GM19035 (cell line): Measurements from ENCODE around the gene WRAP73.

Source experiments
- ATAC-seq: cut with Tn5 transposase; IDR thresholded peaks from one replicate; pipeline ENCODE4 v1.9.1; 2021; ENCODE audit not compliant: unreplicated experiment

Gene WRAP73

GRCh38 chr1:3650248-3651025 is 534 bp upstream of the WRAP73 start:
- no peak for ATAC-seq

GRCh38 chr1:3646596-3646995 is 3.3 kb downstream of the WRAP73 start:
- no peak for ATAC-seq

- ATAC-seq, result no peak
These were observed 4.1 kb downstream of the WRAP73 start for GRCh38 chr1:3645666-3646355.

GRCh38 chr1:3645247-3645646 is 4.7 kb downstream of the WRAP73 start:
- no peak for ATAC-seq

- ATAC-seq, result no peak
These were observed 5.6 kb downstream of the WRAP73 start for GRCh38 chr1:3644273-3644672.

- no peak for ATAC-seq
These were observed 6.8 kb downstream of the WRAP73 start for GRCh38 chr1:3642919-3643675.

GRCh38 chr1:3641816-3642215 is 8.1 kb downstream of the WRAP73 start:
- ATAC-seq, result no peak

- ATAC-seq, result no peak
These were observed 8.7 kb downstream of the WRAP73 start for GRCh38 chr1:3641046-3641760.

DNA sequence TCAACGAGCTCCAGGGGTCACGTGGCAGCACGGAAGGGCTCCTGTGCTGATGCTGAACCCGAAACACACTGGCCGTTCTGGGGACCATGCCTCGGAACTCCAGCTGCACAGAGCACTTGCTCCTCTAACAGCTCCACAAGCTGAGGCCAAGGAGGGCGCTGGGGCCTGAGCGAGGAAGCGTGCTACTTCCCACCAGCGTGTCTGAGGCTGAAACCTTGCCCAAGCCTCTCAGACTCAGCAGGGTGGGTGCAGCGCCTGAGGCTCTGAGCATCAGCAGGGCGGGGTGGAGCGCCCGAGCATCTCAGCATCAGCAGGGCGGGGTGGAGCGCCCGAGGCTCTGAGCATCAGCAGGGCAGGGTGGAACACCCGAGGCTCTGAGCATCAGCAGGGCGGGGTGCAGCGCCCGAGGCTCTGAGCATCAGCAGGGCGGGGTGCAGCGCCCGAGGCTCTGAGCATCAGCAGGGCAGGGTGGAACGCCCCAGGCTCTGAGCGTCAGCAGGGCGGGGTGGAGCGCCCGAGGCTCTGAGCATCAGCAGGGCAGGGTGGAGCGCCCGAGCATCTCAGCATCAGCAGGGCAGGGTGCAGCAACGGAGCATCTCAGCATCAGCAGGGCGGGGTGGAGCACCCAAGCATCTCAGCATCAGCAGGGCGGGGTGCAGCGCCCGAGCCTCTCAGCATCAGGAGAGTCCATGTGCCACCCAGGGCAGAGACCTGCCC is 9.6 kb downstream of the WRAP73 start:
- no peak for ATAC-seq

DNA sequence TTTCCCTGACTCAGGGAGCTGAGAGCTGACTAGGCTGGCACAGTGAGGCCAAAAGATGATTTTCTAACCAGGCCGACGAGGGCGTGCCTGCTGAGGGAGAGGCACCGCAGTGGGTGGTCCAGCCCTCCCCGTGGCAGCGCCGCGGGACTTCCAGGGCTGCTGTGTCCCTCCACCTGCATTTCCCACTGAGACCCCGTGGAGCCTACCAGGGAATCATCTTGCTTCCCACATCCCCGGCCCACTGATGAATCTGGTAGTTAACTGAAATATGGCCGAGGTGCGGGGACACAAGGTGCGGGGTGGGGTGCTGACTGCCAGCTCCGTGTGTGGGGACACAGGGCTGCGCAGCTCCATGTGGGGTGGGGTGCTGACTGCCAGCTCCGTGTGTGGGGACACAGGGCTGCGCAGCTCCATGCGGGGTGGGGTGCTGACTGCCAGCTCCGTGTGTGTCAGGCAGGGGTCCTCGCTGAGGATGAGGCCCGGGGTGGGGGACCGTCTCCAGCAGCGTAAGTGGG is 10.4 kb downstream of the WRAP73 start:
- ATAC-seq, result no peak

DNA sequence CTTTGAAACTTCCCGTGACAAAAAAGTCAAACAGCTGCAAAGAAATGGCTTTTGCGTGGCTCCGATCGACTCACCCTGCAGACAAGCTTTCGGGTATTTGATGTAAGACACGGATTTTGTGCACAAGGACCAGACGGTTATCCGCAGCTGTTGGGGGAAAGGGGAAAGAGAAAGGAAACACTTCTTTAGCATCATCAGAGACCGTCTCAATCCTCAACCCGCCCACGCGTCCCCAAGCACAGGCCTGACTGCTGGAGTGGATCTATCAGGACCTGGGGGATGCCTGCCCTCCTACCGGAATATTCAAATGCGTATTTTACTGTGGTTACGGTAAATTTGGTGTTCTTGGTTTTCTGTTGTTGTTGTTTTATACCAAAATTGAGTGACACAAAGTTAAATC is 11.2 kb downstream of the WRAP73 start:
- ATAC-seq, result no peak

GRCh38 chr1:3638027-3638426 is 11.9 kb downstream of the WRAP73 start:
- no peak for ATAC-seq

DNA sequence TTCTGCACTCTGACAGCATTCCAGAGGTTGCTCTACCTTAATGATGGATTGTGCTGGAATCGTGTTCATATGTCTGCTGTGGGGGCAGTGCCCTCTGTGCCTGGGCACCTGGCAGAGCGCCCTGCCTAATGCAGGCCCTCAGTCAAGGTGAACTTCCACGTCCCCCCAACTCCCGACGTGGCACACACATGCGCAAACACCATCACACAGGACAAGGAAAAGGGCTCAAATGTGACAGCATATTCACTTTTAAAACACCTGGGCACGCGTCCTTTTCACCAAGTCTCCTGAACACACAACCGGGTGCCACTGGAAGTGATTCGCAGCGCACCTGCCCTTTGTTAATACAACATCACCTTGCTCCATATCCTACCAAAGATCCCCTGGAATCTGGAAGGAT is 13.4 kb downstream of the WRAP73 start:
- ATAC-seq, result no peak

DNA sequence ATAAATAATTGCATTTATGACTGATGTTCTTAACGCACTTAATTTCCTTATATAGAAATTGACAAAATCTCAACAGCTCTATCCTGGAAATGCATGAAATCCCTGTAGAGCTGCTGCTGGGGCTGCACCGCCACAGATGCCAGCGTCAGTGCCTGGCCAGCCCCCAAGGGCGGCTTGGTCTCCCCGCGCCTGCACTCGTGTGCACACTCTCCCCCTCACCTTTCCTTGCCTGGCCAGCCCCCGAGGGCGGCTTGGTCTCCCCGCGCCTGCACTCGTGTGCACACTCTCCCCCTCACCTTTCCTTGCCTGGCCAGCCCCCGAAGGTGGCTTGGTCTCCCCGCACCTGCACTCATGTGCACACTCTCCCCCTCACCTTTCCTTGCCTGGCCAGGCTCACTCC is 13.8 kb downstream of the WRAP73 start:
- no peak for ATAC-seq

DNA sequence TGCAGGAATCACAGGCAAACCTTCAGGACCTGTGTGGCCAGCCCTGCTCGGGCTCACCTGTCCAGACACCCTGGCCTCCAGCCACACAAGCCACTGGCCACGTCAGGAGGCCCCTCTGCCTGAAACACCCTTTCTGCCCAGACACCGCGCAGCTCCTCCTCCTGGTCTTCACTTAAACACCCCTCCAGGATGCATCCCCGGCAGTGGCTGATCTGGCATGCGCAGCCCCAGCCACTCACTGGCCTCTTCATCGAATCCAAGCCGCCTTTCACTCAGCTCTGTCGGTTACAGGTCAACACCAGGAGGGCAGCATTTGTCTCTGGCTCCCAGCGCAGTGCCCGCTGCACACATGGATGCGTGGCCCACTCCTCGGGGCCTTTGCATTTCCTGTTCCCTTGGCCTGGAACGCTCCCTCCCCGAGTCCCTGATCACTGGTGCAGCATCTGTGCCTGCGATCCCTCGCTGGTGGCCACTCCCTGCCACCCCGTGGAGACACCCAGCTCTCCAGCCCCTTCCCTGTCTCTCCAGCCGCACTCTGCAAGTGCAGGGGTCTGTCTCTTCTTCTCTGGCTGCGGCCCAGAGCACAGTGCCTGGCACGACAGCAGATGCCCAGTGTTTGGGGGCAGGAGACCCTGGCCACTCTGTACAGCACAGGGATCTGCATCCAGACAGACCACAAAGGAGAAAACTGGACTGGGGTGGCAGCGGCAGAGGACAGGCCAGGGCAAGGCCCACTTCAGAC is 15.7 kb downstream of the WRAP73 start:
- no peak for ATAC-seq

GRCh38 chr1:3633344-3634058 is 16.4 kb downstream of the WRAP73 start:
- no peak for ATAC-seq

- no peak for ATAC-seq
These were observed 17.1 kb downstream of the WRAP73 start for GRCh38 chr1:3632716-3633343.

DNA sequence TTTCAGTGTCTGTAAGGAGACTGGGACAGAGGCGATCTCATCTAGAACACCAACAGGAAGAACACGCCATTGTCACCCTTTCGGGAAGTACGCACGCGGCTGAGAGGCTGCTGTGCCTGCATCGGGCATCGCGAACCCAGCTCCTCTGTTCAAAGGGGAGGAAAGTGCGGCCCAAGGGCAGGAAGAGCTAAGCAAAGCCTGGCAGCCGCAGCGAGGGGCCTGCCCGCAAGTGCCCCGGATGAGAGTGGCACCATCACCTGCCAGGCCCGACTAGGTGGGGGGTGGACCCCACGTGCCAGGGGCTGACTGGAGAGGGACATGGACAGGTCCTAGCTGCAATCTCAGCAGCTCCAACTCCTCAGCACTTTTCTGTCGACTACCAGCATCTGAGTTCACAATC is 17.6 kb downstream of the WRAP73 start:
- no peak for ATAC-seq
